GM18867 (cell line): ENCODE measurements around the gene NAP1L3.

Experiments used
- ATAC-seq: cut with Tn5 transposase; IDR thresholded peaks from one replicate; pipeline ENCODE4 v1.9.1; 2021; ENCODE audit warnings: mild to moderate bottlenecking, moderate library complexity; ENCODE audit not compliant: unreplicated experiment

The NAP1L3 gene, protein sequence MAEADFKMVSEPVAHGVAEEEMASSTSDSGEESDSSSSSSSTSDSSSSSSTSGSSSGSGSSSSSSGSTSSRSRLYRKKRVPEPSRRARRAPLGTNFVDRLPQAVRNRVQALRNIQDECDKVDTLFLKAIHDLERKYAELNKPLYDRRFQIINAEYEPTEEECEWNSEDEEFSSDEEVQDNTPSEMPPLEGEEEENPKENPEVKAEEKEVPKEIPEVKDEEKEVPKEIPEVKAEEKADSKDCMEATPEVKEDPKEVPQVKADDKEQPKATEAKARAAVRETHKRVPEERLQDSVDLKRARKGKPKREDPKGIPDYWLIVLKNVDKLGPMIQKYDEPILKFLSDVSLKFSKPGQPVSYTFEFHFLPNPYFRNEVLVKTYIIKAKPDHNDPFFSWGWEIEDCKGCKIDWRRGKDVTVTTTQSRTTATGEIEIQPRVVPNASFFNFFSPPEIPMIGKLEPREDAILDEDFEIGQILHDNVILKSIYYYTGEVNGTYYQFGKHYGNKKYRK

DNA sequence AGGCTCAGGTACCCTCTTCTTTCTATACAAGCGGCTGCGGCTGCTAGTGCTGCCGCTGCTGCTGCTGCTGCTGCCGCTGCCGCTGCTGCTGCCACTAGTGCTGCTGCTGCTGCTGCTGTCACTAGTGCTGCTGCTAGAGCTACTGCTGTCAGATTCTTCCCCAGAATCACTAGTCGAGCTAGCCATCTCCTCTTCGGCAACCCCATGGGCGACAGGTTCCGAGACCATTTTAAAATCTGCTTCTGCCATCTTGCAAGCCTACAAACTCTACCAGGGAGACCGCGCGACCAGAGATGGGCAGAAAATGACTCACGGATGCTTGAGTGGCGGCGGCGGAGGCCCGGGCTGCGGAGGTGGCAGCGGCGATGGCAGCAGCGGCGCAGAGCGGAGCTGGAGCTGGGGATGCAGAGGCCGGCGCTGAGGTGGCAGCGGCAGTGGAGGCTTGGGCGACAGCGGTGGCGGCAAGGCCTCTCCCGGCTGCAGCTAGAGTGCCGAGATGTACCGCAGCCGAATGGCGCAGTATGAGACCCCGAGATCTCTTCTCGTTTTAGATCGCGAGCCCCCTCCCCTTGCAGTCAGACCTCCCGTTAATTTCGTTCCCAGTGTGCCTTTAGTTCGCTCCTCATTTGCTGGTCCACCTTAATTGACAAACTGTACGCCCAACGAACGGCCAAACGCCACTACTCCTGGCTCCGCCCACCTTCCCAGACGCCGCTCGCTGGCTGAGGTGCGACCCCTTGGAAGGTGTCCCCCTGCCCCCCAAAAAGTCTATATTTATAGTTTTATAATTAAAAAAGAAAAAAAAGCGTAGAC lies at the start of gene NAP1L3:
NAP1L3 (minus strand) TSS at position 523 of the 813 bp plus-strand sequence; CDS start at position 249, 274 bp downstream.
- peak; percentile 87 for ATAC-seq

DNA sequence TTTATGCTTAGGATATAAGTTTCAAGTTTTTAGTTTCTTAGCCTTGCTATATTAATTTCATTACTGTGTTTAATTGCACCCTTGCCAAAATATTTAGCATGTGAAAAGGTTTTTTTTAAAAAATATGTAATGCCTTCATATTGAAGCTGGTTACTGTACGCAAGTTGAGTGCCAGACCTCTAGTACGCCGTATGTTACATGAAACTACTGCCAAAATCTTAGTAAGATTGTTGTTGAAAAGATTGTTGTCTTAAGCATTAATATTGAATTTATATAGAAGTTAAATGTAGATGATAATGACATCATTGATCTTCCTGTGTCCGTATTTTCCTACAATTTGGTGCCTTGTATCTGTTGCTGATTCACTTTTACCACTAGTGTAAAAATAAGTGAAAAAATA lies 37.7 kb upstream of the NAP1L3 start:
- no peak for ATAC-seq

DNA sequence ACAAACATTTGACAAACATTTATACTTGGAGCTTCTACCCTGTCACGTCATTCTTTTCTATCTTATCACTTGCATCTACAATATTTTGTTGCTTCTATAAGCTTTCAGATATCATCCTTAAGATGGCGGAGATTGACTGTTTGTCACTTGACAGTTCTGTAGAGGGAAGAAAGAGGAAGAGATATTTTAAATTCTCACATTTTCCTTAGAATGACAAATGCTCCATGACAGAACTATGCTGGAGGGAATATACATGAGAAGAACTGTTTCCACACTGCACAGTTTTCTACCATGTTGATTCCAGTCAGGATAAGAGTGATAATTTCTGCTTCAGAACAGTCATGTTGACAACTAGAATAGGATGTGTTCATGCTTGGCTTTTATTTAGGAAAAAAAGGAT lies 30.3 kb upstream of the NAP1L3 start:
- ATAC-seq: no peak

DNA sequence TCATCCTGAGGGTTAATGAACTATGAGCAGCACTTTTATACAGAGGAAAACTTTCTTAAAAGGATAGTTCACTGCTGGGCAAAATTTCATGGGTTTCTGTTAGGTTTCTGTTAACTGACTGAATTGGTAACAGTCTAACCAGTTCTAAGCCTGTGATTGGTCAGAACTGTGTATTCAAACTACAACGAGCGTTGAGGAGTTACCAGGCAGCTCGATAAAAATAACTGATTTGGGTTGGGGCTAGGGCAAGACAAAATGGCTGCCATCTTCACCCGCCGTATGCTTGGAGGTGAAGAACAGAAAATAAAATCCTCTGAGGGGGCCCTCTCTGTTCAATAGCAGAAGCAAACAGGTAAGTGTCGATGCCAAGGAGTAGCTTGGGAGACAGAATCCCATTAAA lies 22.6 kb upstream of the NAP1L3 start:
- ATAC-seq: no peak

DNA sequence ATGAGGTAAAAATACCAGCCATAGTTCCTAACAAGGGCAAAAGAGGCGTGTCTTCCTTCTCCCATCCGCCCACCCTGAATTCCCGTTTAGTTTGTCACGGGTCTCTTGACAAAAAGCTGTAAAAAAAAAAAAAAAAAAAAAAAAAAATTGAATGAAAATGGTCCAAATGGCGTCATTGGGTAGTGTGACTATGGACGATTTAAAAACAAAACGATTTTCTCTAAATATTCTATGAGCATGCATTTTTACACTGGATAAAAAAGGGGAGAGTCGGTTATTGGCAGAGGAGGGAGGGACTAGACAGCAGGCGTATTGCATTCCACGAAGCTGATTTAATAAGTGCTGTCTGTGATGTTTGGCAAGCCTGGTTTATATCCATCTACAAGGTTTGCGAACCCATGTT lies 492 bp upstream of the NAP1L3 start, which contains the start of gene FAM133A:
FAM133A (plus strand) TSS at position 338 of the 403 bp plus-strand sequence. CDS start 35,214 bp downstream, outside the sequence.
- peak; percentile 15 for ATAC-seq

DNA sequence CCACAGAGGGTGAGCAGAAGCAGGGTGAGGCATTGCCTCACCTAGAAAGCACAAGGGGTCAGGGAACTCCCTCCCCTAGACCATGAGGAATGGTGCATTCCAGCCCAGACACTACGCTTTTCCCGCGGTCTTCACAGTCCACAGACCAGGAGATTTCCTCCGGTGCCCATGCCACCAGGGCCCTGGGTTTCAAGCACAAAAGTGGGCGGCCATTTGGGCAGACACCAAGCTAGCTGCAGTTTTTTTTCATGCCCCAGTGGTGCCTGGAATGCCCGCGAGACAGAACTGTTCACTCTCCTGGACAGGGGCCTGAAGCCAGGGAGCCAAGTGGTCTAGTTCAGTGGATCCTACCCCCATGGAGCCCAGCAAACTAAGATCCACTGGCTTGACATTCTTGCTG lies 12.8 kb downstream of the NAP1L3 start:
- no peak for ATAC-seq

DNA sequence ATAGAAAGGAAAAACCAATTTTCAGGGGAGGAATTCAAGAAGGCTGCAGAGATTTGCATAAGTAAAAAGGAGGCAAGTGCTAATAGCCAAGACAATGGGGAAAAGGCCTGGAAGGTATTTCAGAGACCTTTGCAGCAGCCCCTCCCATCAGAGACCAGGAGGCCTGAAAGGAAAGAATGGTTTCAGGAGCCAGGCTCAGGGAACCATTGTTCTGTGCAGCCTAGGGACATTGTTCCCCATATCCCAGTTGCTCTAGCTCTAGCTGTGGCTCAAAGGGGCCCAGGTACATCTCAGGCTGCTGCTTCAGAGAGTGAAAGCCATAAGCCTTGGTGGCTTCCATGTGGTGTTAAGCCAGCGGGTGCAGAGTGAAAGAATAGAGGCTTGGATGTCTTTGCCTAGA lies 24.0 kb downstream of the NAP1L3 start:
- no peak for ATAC-seq

DNA sequence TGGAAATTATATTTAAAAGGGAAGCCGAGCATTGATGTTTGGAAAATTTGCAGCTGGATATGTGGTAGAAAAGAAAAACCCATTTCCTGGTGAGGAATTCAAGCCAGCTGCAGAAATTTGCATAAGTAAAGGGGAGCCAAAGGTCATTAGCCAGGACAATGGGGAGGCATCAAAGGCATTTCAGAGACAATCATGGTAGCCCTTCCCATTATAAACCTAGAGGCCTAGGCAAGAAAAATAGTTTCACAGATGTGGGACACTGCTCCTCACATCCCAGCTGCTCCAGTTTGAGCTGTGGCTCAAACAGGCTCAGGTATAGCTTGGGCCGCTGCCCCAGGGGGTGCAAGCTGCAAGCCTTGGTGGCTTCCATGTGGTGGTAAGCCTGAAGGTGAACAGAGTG lies 35.8 kb downstream of the NAP1L3 start:
- ATAC-seq: no peak
